ENCODE measurements around the gene TGFBR2. TPM values are rescaled to one million over a fixed set of nuclear protein-coding genes. Genes with fewer than 3 reads are reported as not detected.

The TGFBR2 gene
- total RNA-seq, 1 experiment from 2014 or later, result 48.2 TPM

DNA sequence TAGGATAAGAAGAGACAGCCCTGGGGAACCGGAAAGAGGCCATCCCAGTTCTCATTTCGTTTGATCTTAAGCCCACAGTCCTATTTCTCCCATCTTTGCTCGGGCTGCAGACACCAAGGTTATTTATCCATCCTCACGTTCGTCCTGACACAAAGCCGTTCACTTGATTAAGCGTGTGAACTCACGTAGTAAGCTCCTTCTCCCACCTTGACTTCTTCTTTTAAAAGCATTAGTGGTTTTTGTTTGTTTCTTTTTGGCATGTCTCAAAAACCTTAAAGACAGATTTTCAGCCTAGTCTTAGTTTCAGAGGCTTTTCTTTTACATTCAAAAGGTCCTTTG lies 70.9 kb downstream of the TGFBR2 start:
- ChIA-PET CTCF (no interaction called here), POLR2A (ENCODE audit: unreplicated experiment) (interaction anchor here (0.6 kb wide), 1 partner anchor 35 kb away, joined by 4 read pairs; no protein-coding TSS in a partner anchor)
- H3K4me2 ChIP-seq (ENCODE audit: low read length), result no peak overlapping the region
- H3K27ac ChIP-seq (ENCODE audit: low read length), result no peak overlapping the region
- no peak overlapping the region for H3K4me3 ChIP-seq (ENCODE audit: low read length)
- H3K9me2 ChIP-seq (replicated peaks; ENCODE audit: low read length), result no peaks in the 10 kb centered on the region
- no peaks in the 10 kb centered on the region for H3K27me3 ChIP-seq (ENCODE audit: low read length)
- no peak for ATAC-seq
- peaks cover 10% of the 10 kb centered on the region for H3F3A ChIP-seq (ENCODE audit: low read length, unreplicated experiment)
- no peaks in the 10 kb centered on the region for H4K20me1 ChIP-seq (ENCODE audit: low read length)
- TF ChIP-seq EZH2 (IDR thresholded peaks at IDR 0.05; ENCODE audit: low read length, unreplicated experiment) (no peak), EZH2phosphoT487 (IDR thresholded peaks at IDR 0.05; ENCODE audit: borderline replicate concordance, low read length) (no peak)
- TF ChIP-seq, protein P1, sequence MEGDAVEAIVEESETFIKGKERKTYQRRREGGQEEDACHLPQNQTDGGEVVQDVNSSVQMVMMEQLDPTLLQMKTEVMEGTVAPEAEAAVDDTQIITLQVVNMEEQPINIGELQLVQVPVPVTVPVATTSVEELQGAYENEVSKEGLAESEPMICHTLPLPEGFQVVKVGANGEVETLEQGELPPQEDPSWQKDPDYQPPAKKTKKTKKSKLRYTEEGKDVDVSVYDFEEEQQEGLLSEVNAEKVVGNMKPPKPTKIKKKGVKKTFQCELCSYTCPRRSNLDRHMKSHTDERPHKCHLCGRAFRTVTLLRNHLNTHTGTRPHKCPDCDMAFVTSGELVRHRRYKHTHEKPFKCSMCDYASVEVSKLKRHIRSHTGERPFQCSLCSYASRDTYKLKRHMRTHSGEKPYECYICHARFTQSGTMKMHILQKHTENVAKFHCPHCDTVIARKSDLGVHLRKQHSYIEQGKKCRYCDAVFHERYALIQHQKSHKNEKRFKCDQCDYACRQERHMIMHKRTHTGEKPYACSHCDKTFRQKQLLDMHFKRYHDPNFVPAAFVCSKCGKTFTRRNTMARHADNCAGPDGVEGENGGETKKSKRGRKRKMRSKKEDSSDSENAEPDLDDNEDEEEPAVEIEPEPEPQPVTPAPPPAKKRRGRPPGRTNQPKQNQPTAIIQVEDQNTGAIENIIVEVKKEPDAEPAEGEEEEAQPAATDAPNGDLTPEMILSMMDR (conservative IDR thresholded peaks at IDR 0.05; ENCODE audit: low read depth, low read length), result no peak
- peaks cover 59% of the 10 kb centered on the region for H3K36me3 ChIP-seq (ENCODE audit: low read depth, low read length)
- no peaks in the 10 kb centered on the region for H3K9me3 ChIP-seq (ENCODE audit: low read length)
- no peak for DNase-seq
- H3K4me1 ChIP-seq (ENCODE audit: insufficient read depth, low read length), result peaks cover 36% of the 10 kb centered on the region
- no TSS peak for BruUV-seq (replicated peaks)
- intact Hi-C loops (cut with micrococcal nuclease), result no loop called here
- no peak overlapping the region for H2AFZ ChIP-seq (ENCODE audit: low read length)
- H3K79me2 ChIP-seq (ENCODE audit: low read length), result peaks cover 32% of the 10 kb centered on the region
- H3K9ac ChIP-seq (ENCODE audit: low read length), result no peak overlapping the region

DNA sequence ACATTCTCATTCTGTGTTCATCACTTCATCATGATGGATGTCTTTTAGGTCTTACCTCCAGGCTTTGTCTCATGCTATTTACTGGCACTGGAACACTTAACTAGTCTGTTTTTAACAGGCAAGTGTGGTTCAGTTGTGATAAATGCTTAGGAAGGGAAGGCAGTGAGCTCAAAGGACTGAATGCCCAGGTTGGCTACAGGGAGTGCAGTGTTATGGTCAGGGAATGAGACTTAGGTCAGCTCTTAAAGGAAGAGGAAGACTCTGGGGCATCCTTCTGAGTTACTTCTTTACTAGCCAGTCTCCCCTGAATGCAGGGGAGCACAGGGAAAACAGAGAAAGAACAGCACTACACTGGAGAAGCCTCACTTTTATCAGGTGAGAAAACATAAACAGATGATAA lies 72.6 kb downstream of the TGFBR2 start:
- H3K79me2 ChIP-seq (ENCODE audit: low read length), result peaks cover 49% of the 10 kb centered on the region
- no peak overlapping the region for H3K4me3 ChIP-seq (ENCODE audit: low read length)
- H3K9me3 ChIP-seq (ENCODE audit: low read length), result no peaks in the 10 kb centered on the region
- H3K4me2 ChIP-seq (ENCODE audit: low read length), result no peak overlapping the region
- H2AFZ ChIP-seq (ENCODE audit: low read length), result no peak overlapping the region
- no TSS peak for BruUV-seq (replicated peaks)
- peaks cover 56% of the 10 kb centered on the region for H3K36me3 ChIP-seq (ENCODE audit: low read depth, low read length)
- DNase-seq (no peak), ATAC-seq (no peak)
- H3K27ac ChIP-seq (ENCODE audit: low read length), result no peak overlapping the region
- intact Hi-C loops (cut with micrococcal nuclease), result no loop called here
- TF ChIP-seq EZH2 (IDR thresholded peaks at IDR 0.05; ENCODE audit: low read length, unreplicated experiment) (no peak), EZH2phosphoT487 (IDR thresholded peaks at IDR 0.05; ENCODE audit: borderline replicate concordance, low read length) (no peak)
- TF ChIP-seq, protein P1 (conservative IDR thresholded peaks at IDR 0.05; ENCODE audit: low read depth, low read length), result no peak
- no peak overlapping the region for H3K9ac ChIP-seq (ENCODE audit: low read length)
- H3F3A ChIP-seq (ENCODE audit: low read length, unreplicated experiment), result peaks cover 11% of the 10 kb centered on the region
- no peaks in the 10 kb centered on the region for H3K27me3 ChIP-seq (ENCODE audit: low read length)
- H3K4me1 ChIP-seq (ENCODE audit: insufficient read depth, low read length), result peaks cover 53% of the 10 kb centered on the region
- H4K20me1 ChIP-seq (ENCODE audit: low read length), result no peaks in the 10 kb centered on the region
- H3K9me2 ChIP-seq (replicated peaks; ENCODE audit: low read length), result no peaks in the 10 kb centered on the region
- ChIA-PET POLR2A (ENCODE audit: unreplicated experiment) (interaction anchor here (0.5 to 0.6 kb wide), 2 partner anchors 31 to 65 kb away, joined by 3 read pairs; no protein-coding TSS in a partner anchor), CTCF (interaction anchor here (0.7 kb wide), 1 partner anchor 42 kb away, joined by 3 read pairs; no protein-coding TSS in a partner anchor)

DNA sequence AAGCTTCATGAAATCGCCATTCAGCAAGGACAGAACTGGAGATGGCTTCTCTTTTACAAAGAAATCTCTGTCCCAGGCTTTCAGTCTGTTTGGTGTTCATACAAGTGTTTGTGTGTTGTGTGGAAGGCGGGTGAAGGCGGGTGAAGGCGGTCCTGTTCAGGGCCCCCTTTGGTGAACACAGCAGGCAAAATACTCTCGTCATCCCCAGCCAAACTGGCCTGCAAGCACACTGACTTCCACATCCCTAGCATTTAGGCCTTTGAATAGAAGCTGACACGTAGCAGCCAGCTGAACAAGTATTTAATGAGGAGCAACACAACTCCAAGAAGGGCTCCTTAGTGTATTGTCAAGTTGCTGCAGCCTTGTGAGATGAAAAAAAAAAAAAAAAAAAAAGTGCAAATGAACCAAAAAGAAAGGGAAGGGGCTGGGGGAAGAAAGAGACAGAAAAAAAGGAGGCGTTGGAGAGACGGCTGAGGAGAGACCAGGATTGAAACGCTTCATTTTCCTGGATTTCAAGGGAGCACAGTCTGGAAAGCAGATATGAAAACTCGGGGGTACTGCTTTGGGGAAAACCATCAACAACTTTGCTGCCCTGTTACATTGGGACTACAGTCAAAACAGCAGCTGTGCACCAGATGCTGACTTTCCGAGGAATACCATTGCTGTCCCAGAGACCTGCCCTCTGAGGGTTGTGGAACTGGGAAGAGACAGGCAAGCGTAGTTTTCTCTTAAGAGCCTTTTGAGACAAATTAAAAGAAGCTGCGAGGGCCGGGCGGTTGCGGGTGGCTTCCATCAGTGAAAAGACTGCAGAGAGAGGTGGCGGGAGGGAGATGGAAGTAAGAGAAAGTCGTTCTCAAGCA lies 74.6 kb downstream of the TGFBR2 start:
- H3K9ac ChIP-seq (ENCODE audit: low read length), result peak overlapping the region; percentile 28
- H3K27ac ChIP-seq (ENCODE audit: low read length), result peak overlapping the region; percentile 77
- no peak overlapping the region for H2AFZ ChIP-seq (ENCODE audit: low read length)
- intact Hi-C loops (cut with micrococcal nuclease), result loop anchor here (10.0 kb wide), 1 partner anchor 396 kb away; no protein-coding TSS in a partner anchor
- peaks cover 11% of the 10 kb centered on the region for H3F3A ChIP-seq (ENCODE audit: low read length, unreplicated experiment)
- no peak for TF ChIP-seq EZH2 (IDR thresholded peaks at IDR 0.05; ENCODE audit: low read length, unreplicated experiment)
- TF ChIP-seq, protein P1 (conservative IDR thresholded peaks at IDR 0.05; ENCODE audit: low read depth, low read length), result no peak
- no peak for TF ChIP-seq EZH2phosphoT487 (IDR thresholded peaks at IDR 0.05; ENCODE audit: borderline replicate concordance, low read length)
- no peaks in the 10 kb centered on the region for H4K20me1 ChIP-seq (ENCODE audit: low read length)
- peaks cover 61% of the 10 kb centered on the region for H3K79me2 ChIP-seq (ENCODE audit: low read length)
- H3K9me2 ChIP-seq (replicated peaks; ENCODE audit: low read length), result no peaks in the 10 kb centered on the region
- no peak overlapping the region for H3K4me3 ChIP-seq (ENCODE audit: low read length)
- no peaks in the 10 kb centered on the region for H3K27me3 ChIP-seq (ENCODE audit: low read length)
- H3K4me2 ChIP-seq (ENCODE audit: low read length), result peak overlapping the region; percentile 45
- no peaks in the 10 kb centered on the region for H3K9me3 ChIP-seq (ENCODE audit: low read length)
- BruUV-seq (replicated peaks), result no TSS peak
- CTCF ChIA-PET, result no interaction called here
- POLR2A ChIA-PET (ENCODE audit: unreplicated experiment), result no interaction called here
- H3K4me1 ChIP-seq (ENCODE audit: insufficient read depth, low read length), result peaks cover 49% of the 10 kb centered on the region
- no peak for ATAC-seq
- DNase-seq, result no peak
- peaks cover 53% of the 10 kb centered on the region for H3K36me3 ChIP-seq (ENCODE audit: low read depth, low read length)

Measured in PC-3 (cell line).